SU-DHL-6 (cell line): ENCODE results near the gene ZDHHC16.

ENCODE experiments used
- H2AFZ ChIP-seq: fragments of 200-600 bp; sonication (generic); 2 replicates; pipeline ENCODE4 v1.6.1; 2014; ENCODE audit warnings: low read depth, mild to moderate bottlenecking, moderate library complexity, mixed read lengths, antibody characterized with exemption, low read length; ENCODE audit not compliant: severe bottlenecking
- H3F3A ChIP-seq: fragments of 200-600 bp; shearing (Covaris generic); 2 replicates; pipeline ENCODE4 v1.6.0; 2016; ENCODE audit warnings: antibody characterized with exemption, mild to moderate bottlenecking; ENCODE audit not compliant: insufficient read depth
- H3K27ac ChIP-seq: fragments of 200-600 bp; sonication (generic); 2 replicates; pipeline ENCODE4 v1.5.1; 2016; ENCODE audit warnings: low read depth, mild to moderate bottlenecking, low read length, moderate library complexity, mixed read lengths
- H3K27me3 ChIP-seq: fragments of 200-600 bp; sonication (generic), shearing (Covaris generic); 2 replicates; pipeline ENCODE4 v1.6.0; 2014; ENCODE audit warnings: mild to moderate bottlenecking, low read length
- H3K36me3 ChIP-seq: fragments of 200-600 bp; sonication (generic); 2 replicates; pipeline ENCODE4 v1.6.1; 2014; ENCODE audit warnings: mild to moderate bottlenecking, low read length, mixed read lengths
- H3K4me2 ChIP-seq: fragments of 300-600, 200-600 bp; shearing (Covaris generic), sonication (generic); 2 replicates; pipeline ENCODE4 v1.6.0; 2014; ENCODE audit warnings: low read length, low read depth, mild to moderate bottlenecking; ENCODE audit not compliant: poor library complexity, severe bottlenecking
- H3K4me3 ChIP-seq: fragments of 200-600 bp; sonication (generic); 2 replicates; pipeline ENCODE4 v1.5.1; 2014; ENCODE audit warnings: antibody characterized with exemption, low read length, mild to moderate bottlenecking, mixed read lengths; ENCODE audit not compliant: insufficient read depth, poor library complexity, severe bottlenecking
- H3K79me2 ChIP-seq: fragments of 200-600 bp; sonication (generic); 2 replicates; pipeline ENCODE4 v1.6.1; 2014; ENCODE audit warnings: mild to moderate bottlenecking, low read length, moderate library complexity; ENCODE audit not compliant: insufficient read depth
- H3K9ac ChIP-seq: fragments of 200-600 bp; sonication (generic); 2 replicates; pipeline ENCODE4 v1.7.0; 2014; ENCODE audit warnings: mild to moderate bottlenecking, low read length
- H3K9me2 ChIP-seq: fragments of 200-600 bp; sonication (generic); replicated peaks from 2 replicates; pipeline ENCODE4 v1.6.1; 2014; ENCODE audit warnings: low read length; ENCODE audit not compliant: insufficient read depth
- H3K9me3 ChIP-seq: fragments of 200-600 bp; sonication (generic); 2 replicates; pipeline ENCODE4 v1.6.1; 2014; ENCODE audit warnings: low read length, mixed read lengths; ENCODE audit not compliant: insufficient read depth
- H4K20me1 ChIP-seq: fragments of 200-600 bp; sonication (generic); 2 replicates; pipeline ENCODE4 v1.6.1; 2014; ENCODE audit warnings: low read depth, mild to moderate bottlenecking, antibody characterized with exemption, low read length, moderate library complexity, mixed read lengths
- CTCF ChIP-seq: fragments of 200-600 bp; sonication (generic); IDR thresholded peaks from one replicate; pipeline ENCODE4 v1.5.1; 2017; ENCODE audit warnings: antibody characterized with exemption, mild to moderate bottlenecking, low read length, moderate library complexity; ENCODE audit not compliant: insufficient read depth, poor library complexity, severe bottlenecking
- EZH2phosphoT487 ChIP-seq: fragments of 200-600 bp; sonication (generic), shearing (Covaris generic); conservative IDR thresholded peaks from 2 replicates; pipeline ENCODE4 v1.6.1; 2018; ENCODE audit warnings: mild to moderate bottlenecking, antibody characterized with exemption, low read length, moderate library complexity, mixed read lengths

The ZDHHC16 gene

DNA sequence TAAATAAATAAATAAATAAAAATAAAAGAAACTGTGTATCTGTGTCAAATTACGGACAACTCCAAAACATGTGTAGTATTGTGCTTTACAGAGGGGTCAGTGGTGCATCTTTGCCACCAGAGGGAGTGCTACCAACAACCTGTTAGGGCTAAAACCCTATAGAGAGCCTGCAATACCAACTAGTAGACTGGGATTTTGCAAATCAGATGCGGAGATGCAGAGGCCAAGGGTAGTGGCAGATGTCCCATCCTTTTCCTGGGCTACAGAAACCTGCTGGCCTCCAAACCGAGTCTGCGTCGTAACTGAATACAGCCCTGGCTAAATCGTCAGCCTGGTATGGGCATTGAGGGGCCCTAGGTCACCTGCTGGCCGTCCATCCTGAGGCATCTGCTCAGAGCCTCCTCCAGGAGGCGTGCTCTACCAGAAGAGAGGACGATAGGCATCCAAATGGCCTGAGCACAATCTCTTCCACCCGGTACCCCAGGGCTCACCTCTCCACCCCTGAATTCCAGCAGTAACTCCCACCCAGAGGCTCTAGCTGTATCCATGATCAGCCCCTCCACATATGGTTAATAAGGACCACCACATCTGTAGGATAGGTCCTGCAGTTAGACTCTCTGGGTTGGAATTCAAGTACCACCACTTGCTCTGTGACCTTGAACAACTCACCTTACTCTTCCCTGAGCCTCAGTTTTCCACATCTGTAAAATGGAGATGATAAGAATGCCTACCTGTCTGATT is 38.6 kb upstream of the ZDHHC16 start:
- H3K27ac ChIP-seq, result no peak overlapping the region
- peak overlapping the region; percentile 22; the same call in 1 of the 2 replicates for H3K9ac ChIP-seq
- no peaks in the 10 kb centered on the region for H4K20me1 ChIP-seq
- peak overlapping the region; percentile 86 for H2AFZ ChIP-seq
- H3K36me3 ChIP-seq, result no peaks in the 10 kb centered on the region
- no peaks in the 10 kb centered on the region for H3K79me2 ChIP-seq
- no peaks in the 10 kb centered on the region for H3K9me3 ChIP-seq
- H3K9me2 ChIP-seq, result no peaks in the 10 kb centered on the region
- H3F3A ChIP-seq, result no peaks in the 10 kb centered on the region
- H3K27me3 ChIP-seq, result no peaks in the 10 kb centered on the region
- H3K4me3 ChIP-seq, result peak overlapping the region; percentile 33
- peak overlapping the region; percentile 63 for H3K4me2 ChIP-seq
- TF ChIP-seq EZH2phosphoT487, result no peak
- peak; percentile 86 for TF ChIP-seq CTCF

GRCh38 chr10:97407952-97408248 is 38.1 kb upstream of the ZDHHC16 start:
- no peak overlapping the region for H3K27ac ChIP-seq
- no peak overlapping the region for H3K4me3 ChIP-seq
- no peak overlapping the region for H3K9ac ChIP-seq
- no peak for TF ChIP-seq EZH2phosphoT487
- TF ChIP-seq CTCF, result no peak
- H3F3A ChIP-seq, result no peaks in the 10 kb centered on the region
- H3K79me2 ChIP-seq, result no peaks in the 10 kb centered on the region
- no peaks in the 10 kb centered on the region for H4K20me1 ChIP-seq
- peak overlapping the region; percentile 63 for H3K4me2 ChIP-seq
- no peaks in the 10 kb centered on the region for H3K9me3 ChIP-seq
- no peaks in the 10 kb centered on the region for H3K27me3 ChIP-seq
- H3K9me2 ChIP-seq, result no peaks in the 10 kb centered on the region
- peak overlapping the region; percentile 86 for H2AFZ ChIP-seq
- H3K36me3 ChIP-seq, result no peaks in the 10 kb centered on the region

DNA sequence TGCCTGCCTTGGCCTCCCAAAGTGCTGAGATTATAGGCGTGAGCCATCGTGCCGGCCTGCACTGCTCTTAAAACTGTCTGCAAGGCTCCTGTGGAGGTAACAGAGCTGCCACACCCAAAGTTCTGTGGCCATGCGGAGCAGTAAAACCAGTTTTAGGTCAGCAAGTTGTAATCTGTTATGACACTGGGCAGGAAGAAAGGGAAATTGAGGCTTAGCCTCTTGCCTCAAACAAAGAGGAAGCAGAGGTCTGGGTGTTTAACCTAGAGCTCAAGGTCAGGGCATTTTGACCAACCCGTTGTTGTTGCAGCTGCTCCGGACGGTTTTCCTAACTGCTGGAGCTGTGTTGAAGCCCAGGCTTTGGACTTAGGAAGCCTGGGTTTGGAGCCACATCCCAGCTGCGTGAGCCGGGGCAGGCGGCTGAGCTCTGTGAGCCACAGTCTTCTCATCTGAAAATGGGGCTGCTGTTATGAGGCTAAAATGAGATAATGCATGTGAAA is 37.4 kb upstream of the ZDHHC16 start:
- H3F3A ChIP-seq, result no peaks in the 10 kb centered on the region
- H3K9ac ChIP-seq, result no peak overlapping the region
- H3K4me3 ChIP-seq, result no peak overlapping the region
- no peaks in the 10 kb centered on the region for H3K79me2 ChIP-seq
- no peaks in the 10 kb centered on the region for H4K20me1 ChIP-seq
- H3K36me3 ChIP-seq, result no peaks in the 10 kb centered on the region
- no peaks in the 10 kb centered on the region for H3K9me3 ChIP-seq
- H3K9me2 ChIP-seq, result no peaks in the 10 kb centered on the region
- no peak overlapping the region for H3K27ac ChIP-seq
- no peak for TF ChIP-seq EZH2phosphoT487
- no peak for TF ChIP-seq CTCF
- H3K27me3 ChIP-seq, result no peaks in the 10 kb centered on the region
- H3K4me2 ChIP-seq, result no peak overlapping the region
- H2AFZ ChIP-seq, result no peak overlapping the region
